Endothelial cell of umbilical vein (primary cell): ENCODE data around the gene OPCML. TPM values are rescaled to one million over a fixed set of nuclear protein-coding genes. Genes with fewer than 3 reads are reported as not detected.

Experiments
- BruUV-seq: library from RNA; stranded (reverse); fragments of 400-500 nt; replicated peaks from 2 replicates; lab custom pipeline; 2021; lab: Mats Ljungman, UMichigan
- CTCF ChIA-PET: fragments of 300-600, 350-600 bp; sonication (Branson Sonifier 250); formaldehyde crosslinking; loops from one replicate; lab custom pipeline; 2021; ENCODE audit warnings: antibody characterized with exemption, inconsistent platforms; lab: Charles Lee
- POLR2A ChIA-PET: fragments of 300-600, 350-600 bp; sonication (Branson Sonifier 250); formaldehyde crosslinking; loops from one replicate; lab custom pipeline; 2021; ENCODE audit warnings: antibody characterized with exemption, inconsistent platforms; lab: Charles Lee
- DNase-seq: peaks from one replicate; pipeline ENCODE4 v3.0.0-alpha.2; 2011; ENCODE audit warnings: low read depth, low spot score
- FAIRE-seq: peaks from 2 replicates; lab custom pipeline; 2011; peaks lifted over from hg19 to GRCh38; lab: Jason Lieb, UNC
- H2AFZ ChIP-seq: 2 replicates; pipeline ENCODE4 v1.6.0; 2012; ENCODE audit warnings: low read depth, low read length, control low read depth, inconsistent platforms
- H3K27ac ChIP-seq: 2 replicates; pipeline ENCODE4 v1.5.1; 2011; ENCODE audit warnings: low read depth, mild to moderate bottlenecking, control low read depth, low read length, moderate library complexity; ENCODE audit not compliant: insufficient read depth
- H3K27me3 ChIP-seq, 2 experiments: 2 replicates each; pipeline versions ENCODE4 v1.6.0 to v1.6.1; 2011; ENCODE audit warnings: low read length in 2 of 2, mixed read lengths in 1 of 2; ENCODE audit not compliant: control insufficient read depth in 2 of 2, insufficient read depth in 2 of 2
- H3K36me3 ChIP-seq, 2 experiments: 2 replicates in 1 of 2; 3 replicates in 1 of 2; pipeline ENCODE4 v1.5.1; 2011; ENCODE audit warnings: low read length in 2 of 2, mild to moderate bottlenecking in 1 of 2, moderate library complexity in 1 of 2; ENCODE audit not compliant: control insufficient read depth in 2 of 2, insufficient read depth in 2 of 2; ENCODE audit errors: extremely low read depth in 1 of 2
- H3K4me1 ChIP-seq: 3 replicates; pipeline ENCODE4 v1.5.1; 2011; ENCODE audit warnings: mild to moderate bottlenecking, low read length; ENCODE audit not compliant: control insufficient read depth, insufficient read depth; ENCODE audit errors: extremely low read depth
- H3K4me2 ChIP-seq: 2 replicates; pipeline ENCODE4 v1.6.1; 2011; ENCODE audit warnings: low read length, control low read depth, mixed read lengths; ENCODE audit not compliant: insufficient read depth
- H3K4me3 ChIP-seq, 3 experiments: fragments of 200-600 bp in 1 of 3; sonication (generic), shearing (Covaris generic) in 1 of 3; replicated peaks in 1 of 3; 2 replicates each; pipeline ENCODE4 v1.5.1; 2011 to 2016; ENCODE audit warnings: control low read depth in 3 of 3, low read length in 3 of 3, mild to moderate bottlenecking in 2 of 3, inconsistent platforms in 1 of 3, low read depth in 1 of 3, moderate library complexity in 1 of 3; ENCODE audit not compliant: insufficient read depth in 1 of 3
- H3K79me2 ChIP-seq: 2 replicates; pipeline ENCODE4 v1.6.0; 2012; ENCODE audit warnings: low read length, inconsistent platforms; ENCODE audit not compliant: control insufficient read depth, insufficient read depth
- H3K9ac ChIP-seq: replicated peaks from 2 replicates; pipeline ENCODE3; 2011; ENCODE audit warnings: low read length, control low read depth; ENCODE audit not compliant: insufficient read depth; ENCODE audit errors: extremely low read depth
- H3K9me1 ChIP-seq: replicated peaks from 3 replicates; pipeline ENCODE4 v1.6.0; 2011; ENCODE audit warnings: mild to moderate bottlenecking, low read length; ENCODE audit not compliant: control insufficient read depth, insufficient read depth; ENCODE audit errors: extremely low read depth
- H3K9me3 ChIP-seq: replicated peaks from 2 replicates; pipeline ENCODE4 v1.5.1; 2012; ENCODE audit warnings: low read length, inconsistent platforms; ENCODE audit not compliant: control insufficient read depth, insufficient read depth
- H4K20me1 ChIP-seq: replicated peaks from 2 replicates; pipeline ENCODE3; 2011; ENCODE audit warnings: mild to moderate bottlenecking, low read length; ENCODE audit not compliant: control insufficient read depth, insufficient read depth; ENCODE audit errors: extremely low read depth
- CTCF ChIP-seq, 2 donors: IDR thresholded peaks; 1 replicate in 1 of 2; 2 replicates in 1 of 2; pipeline ENCODE4 v1.5.1; 2011; ENCODE audit warnings: low read length in 2 of 2, mild to moderate bottlenecking in 2 of 2, moderate library complexity in 2 of 2, control low read depth in 1 of 2, inconsistent platforms in 1 of 2, low read depth in 1 of 2; ENCODE audit not compliant: insufficient read depth in 1 of 2; ENCODE audit errors: extremely low read depth in 1 of 2
- EZH2 ChIP-seq: IDR thresholded peaks from 2 replicates; pipeline ENCODE4 v1.6.1; 2012; ENCODE audit warnings: borderline replicate concordance, low read depth, mild to moderate bottlenecking, moderate library complexity, low read length, inconsistent platforms; ENCODE audit not compliant: severe bottlenecking
- FOS ChIP-seq: IDR thresholded peaks from 2 replicates; pipeline ENCODE4 v1.6.1; 2011; ENCODE audit warnings: mild to moderate bottlenecking, low read length, moderate library complexity, borderline replicate concordance; ENCODE audit not compliant: insufficient read depth
- GATA2 ChIP-seq: IDR thresholded peaks from 2 replicates; pipeline ENCODE4 v1.7.0; 2011; ENCODE audit warnings: low read depth, mild to moderate bottlenecking, moderate library complexity, mixed read lengths, low read length; ENCODE audit not compliant: insufficient read length, insufficient read depth
- JUN ChIP-seq: IDR thresholded peaks from 2 replicates; pipeline ENCODE4 v1.6.1; 2011; ENCODE audit warnings: borderline replicate concordance, low read depth; ENCODE audit not compliant: insufficient read length, insufficient read depth
- MAX ChIP-seq: IDR thresholded peaks from 2 replicates; pipeline ENCODE4 v1.6.1; 2011; ENCODE audit not compliant: insufficient read depth, insufficient read length
- MYC ChIP-seq: IDR thresholded peaks from one replicate; pipeline ENCODE4 v1.6.1; 2011; ENCODE audit warnings: mild to moderate bottlenecking, low read depth, low read length
- POLR2A ChIP-seq: IDR thresholded peaks from 2 replicates; pipeline ENCODE4 v1.6.1; 2012; ENCODE audit warnings: low read depth, mild to moderate bottlenecking, control low read depth, low read length
- POLR2AphosphoS5 ChIP-seq: IDR thresholded peaks from 2 replicates; pipeline ENCODE4 v1.6.1; 2012; ENCODE audit warnings: low read depth, mild to moderate bottlenecking, control low read depth, low read length, moderate library complexity; ENCODE audit not compliant: insufficient read depth
- dilution Hi-C: fragments of 300-500 bp; cut with MboI; formaldehyde crosslinking; loops from one replicate; pipeline ENCODE4 v1.15.0; 2019; ENCODE audit warnings: low sequenced_read_pairs; ENCODE audit not compliant: extremely low pct_ligation_motif_present
- intact Hi-C: fragments of 100-400 bp; cut with micrococcal nuclease; formaldehyde crosslinking; loops from one replicate; pipeline ENCODE4 v1.10.0; 2022
- polyA plus RNA-seq, 4 experiments: library from polyadenylated mRNA; depleted of rRNA in 3 of 4; stranded (reverse) in 3 of 4; unstranded in 1 of 4; fragments of >200 nt; gene quantifications; 2 replicates each; pipeline versions ENCODE4 v1.2.1 to v1.2.3, GENCODE V29; 2011 to 2012; ENCODE audit warnings: missing spikeins in 1 of 4
- total RNA-seq: library from RNA; stranded (reverse); gene quantifications from 2 replicates; pipeline ENCODE4 v1.2.3, GENCODE V29; 2021

The OPCML gene
- total and polyA plus RNA-seq, 2 donors (not counting 3 experiments of a cell fraction or from before 2014, with no cell fraction given), result not detected

- Histone ChIP-seq H3K4me3 (no peak overlapping the region), H3K27ac (no peak overlapping the region), H3K36me3 (no peaks in the 10 kb centered on the region), H3K4me2 (no peak overlapping the region), H3K4me1 (no peaks in the 10 kb centered on the region), H3K9ac (no peak overlapping the region), H3K9me3 (peaks cover 10% of the 10 kb centered on the region), H3K9me1 (no peaks in the 10 kb centered on the region), H3K27me3 (no peaks in the 10 kb centered on the region), H2AFZ (no peak overlapping the region), H3K79me2 (no peaks in the 10 kb centered on the region), H4K20me1 (no peaks in the 10 kb centered on the region)
- FAIRE-seq (no peak), DNase-seq (no peak)
- no peak for TF ChIP-seq EZH2
- TF ChIP-seq JUN, result no peak
- TF ChIP-seq MYC, result no peak
- TF ChIP-seq MAX, result no peak
- TF ChIP-seq GATA2, result no peak
- no peak for TF ChIP-seq POLR2AphosphoS5
- TF ChIP-seq CTCF (IDR thresholded peaks at IDR 0.05; ENCODE audit: extremely low read depth in 1 of 2, insufficient read depth in 1 of 2, low read depth in 1 of 2, low read length in 2 of 2), result no peak
- TF ChIP-seq POLR2A, result no peak
- no peak for TF ChIP-seq FOS
- intact Hi-C loops, result no loop called here
- POLR2A ChIA-PET, result no interaction called here
- BruUV-seq, result no TSS peak
- CTCF ChIA-PET, result no interaction called here
- dilution Hi-C loops, result no loop called here
These were observed 17.5 kb upstream of the OPCML start for GRCh38 chr11:133549826-133550225.
